Thoracic aorta (tissue), 2 donors: Measurements from ENCODE around the gene ENO2. TPM values are rescaled to one million over a fixed set of nuclear protein-coding genes. Genes with fewer than 3 reads are reported as not detected.

Source experiments
- ATAC-seq: fragments of 150-250 bp; one replicate; pipeline ENCODE4 v1.8.0; 2017; ENCODE audit warnings: low read depth; ENCODE audit not compliant: insufficient number of reproducible peaks, low FRiP score
- DNase-seq: peaks from one replicate; pipeline ENCODE4 v3.0.0-alpha.2; 2020; ENCODE audit warnings: low spot score
- H3K27ac ChIP-seq, 2 donors: fragments of 200-600 bp; sonication (generic); 1 replicate in 1 of 2; 2 replicates in 1 of 2; pipeline ENCODE4 v1.5.1; 2016; ENCODE audit warnings: mild to moderate bottlenecking in 2 of 2, moderate library complexity in 2 of 2
- H3K27me3 ChIP-seq: fragments of 200-600 bp; sonication (generic); replicated peaks from 2 replicates; pipeline ENCODE4 v1.6.0; 2016; ENCODE audit warnings: mild to moderate bottlenecking; ENCODE audit not compliant: insufficient read depth
- H3K36me3 ChIP-seq: fragments of 200-600 bp; sonication (generic); one replicate; pipeline ENCODE4 v1.5.1; 2016
- H3K4me1 ChIP-seq, 2 donors: fragments of 200-600 bp; sonication (generic); 1 replicate in 1 of 2; 2 replicates in 1 of 2; pipeline versions ENCODE4 v1.5.1 to v1.6.0; 2016; ENCODE audit warnings: low read depth in 2 of 2, mild to moderate bottlenecking in 1 of 2; ENCODE audit not compliant: control insufficient read depth in 1 of 2
- H3K4me3 ChIP-seq: fragments of 200-600 bp; sonication (generic); 2 replicates; pipeline ENCODE4 v1.5.1; 2016; ENCODE audit warnings: mild to moderate bottlenecking
- H3K9me3 ChIP-seq: fragments of 200-600 bp; sonication (generic); 2 replicates; pipeline ENCODE4 v1.5.1; 2016
- CTCF ChIP-seq: fragments of 200-600 bp; sonication (generic); IDR thresholded peaks from one replicate; pipeline ENCODE4 v1.5.1; 2019; ENCODE audit warnings: antibody characterized with exemption
- total RNA-seq, 2 donors: library from RNA; depleted of rRNA; stranded (reverse); fragments of >200 nt; gene quantifications; one replicate each; pipeline versions ENCODE4 v1.1.0 to v1.2.3, GENCODE V29; 2016

The ENO2 gene
- total RNA-seq, 2 donors from 2014 or later: 53.6 to 57.9 TPM

DNA sequence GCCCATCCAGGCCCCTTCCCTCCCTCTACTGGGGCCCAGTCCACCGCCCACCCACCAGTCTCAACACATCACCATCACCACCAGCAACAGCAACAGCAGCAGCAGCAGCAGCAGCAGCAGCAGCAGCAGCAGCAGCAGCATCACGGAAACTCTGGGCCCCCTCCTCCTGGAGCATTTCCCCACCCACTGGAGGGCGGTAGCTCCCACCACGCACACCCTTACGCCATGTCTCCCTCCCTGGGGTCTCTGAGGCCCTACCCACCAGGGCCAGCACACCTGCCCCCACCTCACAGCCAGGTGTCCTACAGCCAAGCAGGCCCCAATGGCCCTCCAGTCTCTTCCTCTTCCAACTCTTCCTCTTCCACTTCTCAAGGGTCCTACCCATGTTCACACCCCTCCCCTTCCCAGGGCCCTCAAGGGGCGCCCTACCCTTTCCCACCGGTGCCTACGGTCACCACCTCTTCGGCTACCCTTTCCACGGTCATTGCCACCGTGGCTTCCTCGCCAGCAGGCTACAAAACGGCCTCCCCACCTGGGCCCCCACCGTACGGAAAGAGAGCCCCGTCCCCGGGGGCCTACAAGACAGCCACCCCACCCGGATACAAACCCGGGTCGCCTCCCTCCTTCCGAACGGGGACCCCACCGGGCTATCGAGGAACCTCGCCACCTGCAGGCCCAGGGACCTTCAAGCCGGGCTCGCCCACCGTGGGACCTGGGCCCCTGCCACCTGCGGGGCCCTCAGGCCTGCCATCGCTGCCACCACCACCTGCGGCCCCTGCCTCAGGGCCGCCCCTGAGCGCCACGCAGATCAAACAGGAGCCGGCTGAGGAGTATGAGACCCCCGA is 22.5 kb downstream of the ENO2 start:
- Histone ChIP-seq H3K27me3 (no peaks in the 10 kb centered on the region), H3K9me3 (no peaks in the 10 kb centered on the region), H3K36me3 (peaks cover 23% of the 10 kb centered on the region), H3K4me3 (peak overlapping the region; percentile 79), H3K27ac (peak overlapping the region; percentile 76 to 80), H3K4me1 (peaks cover 13 to 50% of the 10 kb centered on the region in 2 donors)
- DNase-seq (no peak), ATAC-seq (no peak)
- TF ChIP-seq CTCF: no peak

DNA sequence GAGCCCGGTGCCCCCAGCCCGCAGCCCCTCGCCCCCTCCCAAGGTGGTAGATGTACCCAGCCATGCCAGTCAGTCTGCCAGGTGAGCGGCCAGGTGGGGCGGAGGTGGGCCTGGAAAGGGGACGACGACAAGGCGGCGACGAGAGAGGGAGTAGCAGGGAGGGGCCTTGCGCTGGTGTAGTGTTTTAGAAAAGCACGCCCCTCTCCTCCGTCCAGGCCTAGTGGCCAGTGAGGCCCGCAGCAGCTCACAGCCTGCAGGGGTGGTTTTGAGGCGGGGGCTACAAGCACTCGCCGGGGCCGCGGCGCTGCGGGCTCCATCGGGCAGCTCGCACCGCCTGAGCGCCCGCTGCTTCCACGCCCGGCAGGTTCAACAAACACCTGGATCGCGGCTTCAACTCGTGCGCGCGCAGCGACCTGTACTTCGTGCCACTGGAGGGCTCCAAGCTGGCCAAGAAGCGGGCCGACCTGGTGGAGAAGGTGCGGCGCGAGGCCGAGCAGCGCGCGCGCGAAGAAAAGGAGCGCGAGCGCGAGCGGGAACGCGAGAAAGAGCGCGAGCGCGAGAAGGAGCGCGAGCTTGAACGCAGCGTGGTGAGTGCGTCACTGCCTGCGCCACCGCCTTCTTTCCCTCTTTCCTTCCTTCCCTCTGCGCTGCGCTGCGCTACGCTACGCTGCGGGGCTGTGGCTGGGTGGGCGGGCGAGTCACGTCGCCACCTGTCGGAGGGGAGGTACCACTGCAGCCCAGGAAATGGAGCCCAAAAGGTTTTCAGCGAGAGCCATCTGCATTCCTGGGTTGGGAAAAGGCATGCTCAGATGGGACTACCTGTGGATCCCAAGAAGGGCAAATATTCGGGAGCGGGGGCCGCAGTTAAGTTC is 23.3 kb downstream of the ENO2 start:
- DNase-seq (no peak), ATAC-seq (peak; percentile 82)
- Histone ChIP-seq H3K36me3 (peaks cover 23% of the 10 kb centered on the region), H3K27me3 (no peaks in the 10 kb centered on the region), H3K9me3 (no peaks in the 10 kb centered on the region), H3K4me1 (peaks cover 10 to 42% of the 10 kb centered on the region in 2 donors), H3K4me3 (peak overlapping the region; percentile 79), H3K27ac (peak overlapping the region; percentile 76 to 80)
- peak; percentile 94 for TF ChIP-seq CTCF

DNA sequence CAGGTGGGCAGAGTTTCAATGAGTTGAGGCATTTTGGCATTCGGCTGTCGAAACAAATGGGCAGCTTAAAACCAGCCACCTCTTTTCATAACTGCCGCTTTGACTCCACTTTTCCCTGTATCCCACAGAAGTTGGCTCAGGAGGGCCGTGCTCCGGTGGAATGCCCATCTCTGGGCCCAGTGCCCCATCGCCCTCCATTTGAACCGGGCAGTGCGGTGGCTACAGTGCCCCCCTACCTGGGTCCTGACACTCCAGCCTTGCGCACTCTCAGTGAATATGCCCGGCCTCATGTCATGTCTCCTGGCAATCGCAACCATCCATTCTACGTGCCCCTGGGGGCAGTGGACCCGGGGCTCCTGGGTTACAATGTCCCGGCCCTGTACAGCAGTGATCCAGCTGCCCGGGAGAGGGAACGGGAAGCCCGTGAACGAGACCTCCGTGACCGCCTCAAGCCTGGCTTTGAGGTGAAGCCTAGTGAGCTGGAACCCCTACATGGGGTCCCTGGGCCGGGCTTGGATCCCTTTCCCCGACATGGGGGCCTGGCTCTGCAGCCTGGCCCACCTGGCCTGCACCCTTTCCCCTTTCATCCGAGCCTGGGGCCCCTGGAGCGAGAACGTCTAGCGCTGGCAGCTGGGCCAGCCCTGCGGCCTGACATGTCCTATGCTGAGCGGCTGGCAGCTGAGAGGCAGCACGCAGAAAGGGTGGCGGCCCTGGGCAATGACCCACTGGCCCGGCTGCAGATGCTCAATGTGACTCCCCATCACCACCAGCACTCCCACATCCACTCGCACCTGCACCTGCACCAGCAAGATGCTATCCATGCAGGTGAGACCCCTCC is 24.2 kb downstream of the ENO2 start:
- Histone ChIP-seq H3K4me1 (peaks cover 15 to 41% of the 10 kb centered on the region in 2 donors), H3K9me3 (no peaks in the 10 kb centered on the region), H3K36me3 (peaks cover 20% of the 10 kb centered on the region)

GRCh38 chr12:6939191-6939540 is 24.8 kb downstream of the ENO2 start:
- H3K27me3 ChIP-seq: no peaks in the 10 kb centered on the region
- H3K27ac ChIP-seq: no peak overlapping the region
- DNase-seq: no peak
- no peak for TF ChIP-seq CTCF
- no peaks in the 10 kb centered on the region for H3K9me3 ChIP-seq
- H3K4me3 ChIP-seq: no peak overlapping the region
- H3K36me3 ChIP-seq: peaks cover 18% of the 10 kb centered on the region
- ATAC-seq: no peak
- peaks cover 15 to 35% of the 10 kb centered on the region in 2 donors for H3K4me1 ChIP-seq

More for the DNA sequence above, 24.2 kb downstream of the ENO2 start:
- no peak for ATAC-seq
- TF ChIP-seq CTCF: no peak
- peak overlapping the region; percentile 79 for H3K4me3 ChIP-seq
- no peak for DNase-seq
- peak overlapping the region; percentile 13 to 76 for H3K27ac ChIP-seq
- no peaks in the 10 kb centered on the region for H3K27me3 ChIP-seq
